Gastroesophageal sphincter (tissue), 4 donors: ENCODE measurements around the gene FARS2. TPM values are rescaled to one million over a fixed set of nuclear protein-coding genes. Genes with fewer than 3 reads are reported as not detected.

ENCODE experiments used
- ATAC-seq: fragments of 150-250 bp; one replicate; pipeline ENCODE4 v1.9.1; 2016; ENCODE audit warnings: mild to moderate bottlenecking, moderate library complexity
- H3K27ac ChIP-seq, 4 donors: fragments of 200-600 bp; sonication (generic) in 3 of 4; 1 replicate in 3 of 4; 2 replicates in 1 of 4; pipeline ENCODE4 v1.5.1; 2016 to 2019
- H3K27me3 ChIP-seq: fragments of 200-600 bp; sonication (generic); one replicate; pipeline ENCODE4 v1.5.1; 2019
- H3K36me3 ChIP-seq, 2 donors: fragments of 200-600 bp; sonication (generic); one replicate each; pipeline ENCODE4 v1.5.1; 2019; ENCODE audit warnings: control low read depth in 1 of 2
- H3K4me1 ChIP-seq, 3 donors: fragments of 200-600 bp; sonication (generic); 1 replicate in 2 of 3; 2 replicates in 1 of 3; pipeline ENCODE4 v1.5.1; 2016 to 2019; ENCODE audit warnings: control low read depth in 2 of 3
- H3K4me3 ChIP-seq, 2 donors: fragments of 200-600 bp; sonication (generic); one replicate each; pipeline ENCODE4 v1.5.1; 2019; ENCODE audit warnings: mild to moderate bottlenecking in 1 of 2, moderate library complexity in 1 of 2
- H3K9me3 ChIP-seq, 3 donors: fragments of 200-600 bp; sonication (generic); one replicate each; pipeline ENCODE4 v1.5.1; 2017 to 2019; ENCODE audit warnings: control low read depth in 2 of 3
- EP300 ChIP-seq: sonication (generic); formaldehyde crosslinking; IDR thresholded peaks from one replicate; pipeline ENCODE4 v1.6.1; 2017; ENCODE audit warnings: antibody characterized with exemption, mild to moderate bottlenecking
- POLR2A ChIP-seq, 2 donors: fragments of 450-650 bp; IDR thresholded peaks; one replicate each; pipeline ENCODE4 v1.6.1; 2017; ENCODE audit warnings: antibody characterized with exemption in 2 of 2, mild to moderate bottlenecking in 2 of 2, moderate library complexity in 1 of 2
- POLR2AphosphoS5 ChIP-seq: sonication (generic); formaldehyde crosslinking; IDR thresholded peaks from one replicate; pipeline ENCODE4 v1.6.1; 2017; ENCODE audit warnings: antibody characterized with exemption
- WGBS, 2 donors: methylation state at CpG; one replicate each; pipeline ENCODE4 v1.1.5; 2018; ENCODE audit warnings: low coverage in 1 of 2; 5-methylcytosine and 5-hydroxymethylcytosine counted together
- total RNA-seq, 4 donors: library from RNA; depleted of rRNA; stranded (reverse); fragments of >200 nt; gene quantifications; one replicate each; pipeline ENCODE4 v1.1.0, GENCODE V29; 2016
- TF ChIP-seq, protein P1 (sequence below), 4 experiments: fragments of 200-600 bp in 2 of 4; fragments of 450-650 bp in 2 of 4; sonication (generic) in 1 of 4; IDR thresholded peaks; one replicate each; pipeline ENCODE4 v1.5.1; 2017 to 2019; ENCODE audit warnings: antibody characterized with exemption in 4 of 4, mild to moderate bottlenecking in 2 of 4, moderate library complexity in 2 of 4

Gene FARS2
- total RNA-seq, 4 donors from 2014 or later = 9.8 to 16.3 (median 14.4) TPM

DNA sequence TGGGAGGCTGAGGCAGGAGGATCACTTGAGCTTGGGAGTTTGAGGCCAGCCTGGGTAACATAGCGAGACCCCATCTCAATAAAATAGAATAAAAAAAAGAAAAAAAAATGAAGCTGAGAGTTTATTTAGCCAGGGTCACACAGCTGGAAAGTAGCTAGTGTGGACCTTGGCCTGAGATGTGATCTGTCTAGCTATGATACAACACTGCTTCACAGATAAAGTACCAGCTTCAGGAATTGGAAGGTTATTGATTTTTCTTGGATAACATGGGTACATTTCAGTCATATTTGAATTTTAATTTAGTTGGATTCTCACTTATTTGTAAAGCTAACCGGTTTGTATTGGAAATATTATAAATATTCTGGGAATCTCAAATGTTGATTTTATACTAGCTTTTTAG is 5.1 kb downstream of the FARS2 start:
- peaks cover 0 to 13% (median 0%) of the 10 kb centered on the region in 3 donors for H3K4me1 ChIP-seq
- no peak overlapping the region for H3K4me3 ChIP-seq
- no peak for ATAC-seq
- no peaks in the 10 kb centered on the region for H3K9me3 ChIP-seq
- TF ChIP-seq, protein P1, sequence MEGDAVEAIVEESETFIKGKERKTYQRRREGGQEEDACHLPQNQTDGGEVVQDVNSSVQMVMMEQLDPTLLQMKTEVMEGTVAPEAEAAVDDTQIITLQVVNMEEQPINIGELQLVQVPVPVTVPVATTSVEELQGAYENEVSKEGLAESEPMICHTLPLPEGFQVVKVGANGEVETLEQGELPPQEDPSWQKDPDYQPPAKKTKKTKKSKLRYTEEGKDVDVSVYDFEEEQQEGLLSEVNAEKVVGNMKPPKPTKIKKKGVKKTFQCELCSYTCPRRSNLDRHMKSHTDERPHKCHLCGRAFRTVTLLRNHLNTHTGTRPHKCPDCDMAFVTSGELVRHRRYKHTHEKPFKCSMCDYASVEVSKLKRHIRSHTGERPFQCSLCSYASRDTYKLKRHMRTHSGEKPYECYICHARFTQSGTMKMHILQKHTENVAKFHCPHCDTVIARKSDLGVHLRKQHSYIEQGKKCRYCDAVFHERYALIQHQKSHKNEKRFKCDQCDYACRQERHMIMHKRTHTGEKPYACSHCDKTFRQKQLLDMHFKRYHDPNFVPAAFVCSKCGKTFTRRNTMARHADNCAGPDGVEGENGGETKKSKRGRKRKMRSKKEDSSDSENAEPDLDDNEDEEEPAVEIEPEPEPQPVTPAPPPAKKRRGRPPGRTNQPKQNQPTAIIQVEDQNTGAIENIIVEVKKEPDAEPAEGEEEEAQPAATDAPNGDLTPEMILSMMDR (IDR thresholded peaks at IDR 0.05) = no peak
- no peak for TF ChIP-seq EP300
- no peak for TF ChIP-seq POLR2A (IDR thresholded peaks at IDR 0.05)
- no peak for TF ChIP-seq POLR2AphosphoS5
- H3K27ac ChIP-seq = no peak overlapping the region
- WGBS, 2 donors = 77 to 81% methylated on average over 1 to 2 of the region's 2 CpGs
- no peaks in the 10 kb centered on the region for H3K27me3 ChIP-seq
- H3K36me3 ChIP-seq = peaks cover 0 to 3% of the 10 kb centered on the region in 2 donors

DNA sequence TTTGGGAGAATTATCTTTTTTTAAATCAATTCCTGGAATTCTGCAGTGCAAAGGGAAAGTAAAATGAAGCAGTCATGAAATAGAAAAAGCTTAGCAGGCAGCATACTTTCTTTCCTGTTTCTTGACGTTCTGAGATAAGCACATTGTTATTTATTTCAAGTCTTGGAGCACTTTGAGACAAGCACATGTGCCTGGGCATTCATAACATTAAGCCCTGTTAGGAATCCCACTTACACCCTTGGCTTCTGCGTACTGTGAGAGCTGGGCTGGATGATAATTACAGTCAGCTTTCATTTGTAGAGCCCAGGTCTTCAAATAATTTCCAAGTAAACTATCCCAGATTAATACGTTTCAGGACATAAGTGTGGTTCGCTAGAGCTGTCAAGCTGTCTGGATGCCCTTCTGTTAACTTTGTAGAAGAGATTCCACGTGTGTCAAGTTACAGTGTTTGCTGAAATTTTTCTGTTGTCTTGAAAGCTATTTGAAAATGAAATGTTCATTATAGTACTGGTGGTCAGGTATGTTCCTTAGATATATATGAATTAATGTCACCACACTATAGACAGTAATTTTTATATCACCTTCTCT is 8.9 kb downstream of the FARS2 start:
- H3K9me3 ChIP-seq = no peaks in the 10 kb centered on the region
- H3K4me3 ChIP-seq = no peak overlapping the region
- WGBS, 2 donors = 40 to 57% methylated on average over 5 of the region's 5 CpGs
- no peak for ATAC-seq
- TF ChIP-seq POLR2AphosphoS5 = no peak
- no peak for TF ChIP-seq POLR2A (IDR thresholded peaks at IDR 0.05)
- TF ChIP-seq EP300 = no peak
- TF ChIP-seq, protein P1 (IDR thresholded peaks at IDR 0.05) = no peak
- no peaks in the 10 kb centered on the region for H3K4me1 ChIP-seq
- peaks cover 0 to 3% of the 10 kb centered on the region in 2 donors for H3K36me3 ChIP-seq
- no peaks in the 10 kb centered on the region for H3K27me3 ChIP-seq
- H3K27ac ChIP-seq = no peak overlapping the region

DNA sequence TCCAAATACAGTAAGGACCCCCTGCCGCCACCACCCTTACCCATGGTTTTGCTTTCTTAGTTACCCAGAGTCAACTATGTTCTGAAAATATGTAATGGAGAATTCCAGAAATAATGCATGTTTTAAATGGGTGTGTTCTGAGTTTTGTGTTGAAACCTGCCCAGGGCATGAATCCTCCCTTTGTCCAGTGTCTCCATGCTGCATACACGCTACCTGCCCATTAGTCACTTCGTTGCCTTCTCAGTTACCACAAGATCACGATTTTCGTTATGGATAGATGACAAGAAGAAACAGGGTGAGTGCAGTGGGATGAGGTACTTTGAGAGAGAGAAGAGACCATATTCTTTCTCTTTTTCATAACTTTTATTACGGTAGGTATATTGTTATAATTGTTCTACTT is 10.6 kb downstream of the FARS2 start:
- Histone ChIP-seq H3K9me3 (no peaks in the 10 kb centered on the region), H3K27ac (no peak overlapping the region), H3K4me3 (no peak overlapping the region), H3K27me3 (no peaks in the 10 kb centered on the region), H3K36me3 (no peaks in the 10 kb centered on the region), H3K4me1 (no peaks in the 10 kb centered on the region)
- ATAC-seq = no peak
- 89 to 95% methylated on average over 1 to 6 of the region's 6 CpGs for WGBS, 2 donors
- TF ChIP-seq EP300 = no peak
- no peak for TF ChIP-seq POLR2A (IDR thresholded peaks at IDR 0.05)
- no peak for TF ChIP-seq POLR2AphosphoS5
- TF ChIP-seq, protein P1 (IDR thresholded peaks at IDR 0.05) = no peak

DNA sequence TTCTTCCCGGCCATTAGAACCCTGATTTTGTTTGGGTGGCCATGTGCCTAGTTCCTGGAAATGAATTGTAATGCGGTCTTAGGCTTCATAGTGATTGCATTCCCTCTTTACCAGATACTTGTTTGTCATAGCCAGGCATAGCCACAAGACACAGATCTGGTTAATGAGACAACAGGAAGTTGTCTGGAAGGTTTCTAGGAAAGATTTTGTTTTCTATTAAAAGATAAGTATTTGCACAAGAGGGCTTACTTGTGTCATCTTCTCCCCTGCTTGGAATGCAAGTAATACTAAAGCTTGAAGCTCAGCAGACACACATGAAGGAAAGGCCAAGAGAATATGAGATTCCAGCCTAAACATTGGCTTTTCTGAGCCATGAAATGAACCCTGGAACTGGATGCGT is 12.9 kb downstream of the FARS2 start:
- WGBS, 2 donors = 89 to 100% methylated on average over 1 to 3 of the region's 3 CpGs
- Histone ChIP-seq H3K27ac (no peak overlapping the region), H3K36me3 (no peaks in the 10 kb centered on the region), H3K4me3 (no peak overlapping the region), H3K4me1 (no peaks in the 10 kb centered on the region), H3K9me3 (no peaks in the 10 kb centered on the region), H3K27me3 (no peaks in the 10 kb centered on the region)
- ATAC-seq = no peak
- TF ChIP-seq POLR2AphosphoS5 = no peak
- TF ChIP-seq, protein P1 (IDR thresholded peaks at IDR 0.05) = no peak
- no peak for TF ChIP-seq POLR2A (IDR thresholded peaks at IDR 0.05)
- no peak for TF ChIP-seq EP300

DNA sequence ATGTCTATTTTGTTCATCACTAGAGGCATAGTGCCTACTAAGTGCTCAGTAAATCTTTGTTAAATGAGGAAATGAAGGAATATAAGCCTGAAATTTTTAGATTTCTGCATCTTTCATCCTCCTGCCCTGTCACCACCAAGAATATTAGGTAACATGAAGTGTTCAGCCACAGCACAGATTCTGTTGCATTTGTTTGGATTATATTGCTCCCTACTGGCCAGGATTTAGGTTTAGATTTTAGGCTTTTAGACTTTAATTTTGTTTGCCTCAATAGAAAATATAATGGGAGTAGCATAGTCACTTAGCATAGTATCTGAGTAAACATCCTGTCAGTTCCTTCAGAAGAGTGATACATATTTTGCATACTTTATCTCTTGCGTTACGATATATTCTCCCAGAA is 14.2 kb downstream of the FARS2 start:
- H3K27me3 ChIP-seq = no peaks in the 10 kb centered on the region
- H3K9me3 ChIP-seq = no peaks in the 10 kb centered on the region
- no peak overlapping the region for H3K4me3 ChIP-seq
- H3K4me1 ChIP-seq = no peaks in the 10 kb centered on the region
- no peaks in the 10 kb centered on the region for H3K36me3 ChIP-seq
- H3K27ac ChIP-seq = no peak overlapping the region
- no peak for ATAC-seq
- TF ChIP-seq POLR2A (IDR thresholded peaks at IDR 0.05) = no peak
- TF ChIP-seq, protein P1 (IDR thresholded peaks at IDR 0.05) = no peak
- no peak for TF ChIP-seq POLR2AphosphoS5
- TF ChIP-seq EP300 = no peak
- WGBS, 2 donors = 93 to 95% methylated on average over 2 of the region's 2 CpGs
